HG03520 (cell line): Measurements from ENCODE around the gene MAN1A1.
"Not testable (repeated sequence)": the region's sequence is repeated elsewhere in the genome, so short reads cannot be mapped to it uniquely, and the experiment has no call there.

Source experiments
- ATAC-seq: cut with Tn5 transposase; IDR thresholded peaks from one replicate; pipeline ENCODE4 v1.9.1; 2021; ENCODE audit warnings: mild to moderate bottlenecking, moderate library complexity; ENCODE audit not compliant: unreplicated experiment

The MAN1A1 gene

GRCh38 chr6:119349361-119350201 is at the start of gene MAN1A1:
MAN1A1 (minus strand) TSS chr6:119349761; CDS start chr6:119349065, 696 bp downstream.
- peak; percentile 75 for ATAC-seq

GRCh38 chr6:119395192-119395591 is 45.6 kb upstream of the MAN1A1 start:
- ATAC-seq = no peak

GRCh38 chr6:119390247-119390793 is 40.8 kb upstream of the MAN1A1 start:
- ATAC-seq = no peak

GRCh38 chr6:119385994-119386393 is 36.4 kb upstream of the MAN1A1 start:
- ATAC-seq = no peak

GRCh38 chr6:119384444-119384843 is 34.9 kb upstream of the MAN1A1 start:
- ATAC-seq = no peak

- ATAC-seq = no peak
Observed at GRCh38 chr6:119379809-119380208, 30.2 kb upstream of the MAN1A1 start.

GRCh38 chr6:119377043-119377442 is 27.5 kb upstream of the MAN1A1 start:
- not testable (repeated sequence) for ATAC-seq

- no peak for ATAC-seq
Observed at GRCh38 chr6:119370080-119370479, 20.5 kb upstream of the MAN1A1 start.

GRCh38 chr6:119368921-119369320 is 19.4 kb upstream of the MAN1A1 start:
- no peak for ATAC-seq

GRCh38 chr6:119361209-119361608 is 11.6 kb upstream of the MAN1A1 start:
- ATAC-seq = no peak

- ATAC-seq = no peak
Observed at GRCh38 chr6:119360262-119360915, 10.8 kb upstream of the MAN1A1 start.

GRCh38 chr6:119355890-119356289 is 6.3 kb upstream of the MAN1A1 start:
- ATAC-seq = no peak

- ATAC-seq = no peak
Observed at GRCh38 chr6:119355157-119355556, 5.6 kb upstream of the MAN1A1 start.

- no peak for ATAC-seq
Observed at GRCh38 chr6:119353696-119354095, 4.1 kb upstream of the MAN1A1 start.

GRCh38 chr6:119352001-119352400 is 2.4 kb upstream of the MAN1A1 start:
- ATAC-seq = no peak

GRCh38 chr6:119350952-119351372 is 1.4 kb upstream of the MAN1A1 start:
- no peak for ATAC-seq

- ATAC-seq = peak; percentile 17
Observed at GRCh38 chr6:119350202-119350951, 816 bp upstream of the MAN1A1 start.

- no peak for ATAC-seq
Observed at GRCh38 chr6:119348748-119349360, 707 bp downstream of the MAN1A1 start.

GRCh38 chr6:119348096-119348747 is 1.3 kb downstream of the MAN1A1 start:
- peak; percentile 17 for ATAC-seq

- ATAC-seq = no peak
Observed at GRCh38 chr6:119347466-119348095, 2.0 kb downstream of the MAN1A1 start.
